GM12891 (cell line): ENCODE results near the gene FBXO28.

ENCODE experiments used
- PAX5 ChIP-seq: IDR thresholded peaks from 2 replicates; pipeline ENCODE4 v1.6.1; 2011; ENCODE audit warnings: low read length, moderate library complexity, mild to moderate bottlenecking; ENCODE audit not compliant: insufficient read depth, severe bottlenecking
- POLR2A ChIP-seq: IDR thresholded peaks from 2 replicates; pipeline ENCODE4 v1.6.1; 2011; ENCODE audit warnings: low read depth, low read length, control low read depth
- POLR2AphosphoS5 ChIP-seq: IDR thresholded peaks from 2 replicates; pipeline ENCODE4 v1.6.1; 2011; ENCODE audit warnings: low read depth, low read length, control low read depth
- POU2F2 ChIP-seq: IDR thresholded peaks from 2 replicates; pipeline ENCODE4 v1.6.1; 2011; ENCODE audit warnings: low read depth, mild to moderate bottlenecking, control low read depth, low read length, moderate library complexity
- SPI1 ChIP-seq: IDR thresholded peaks from 2 replicates; pipeline ENCODE4 v1.6.1; 2011; ENCODE audit warnings: low read depth, low read length, control low read depth
- TAF1 ChIP-seq: IDR thresholded peaks from 2 replicates; pipeline ENCODE4 v1.6.1; 2011; ENCODE audit warnings: low read depth, low read length, control low read depth

DNA sequence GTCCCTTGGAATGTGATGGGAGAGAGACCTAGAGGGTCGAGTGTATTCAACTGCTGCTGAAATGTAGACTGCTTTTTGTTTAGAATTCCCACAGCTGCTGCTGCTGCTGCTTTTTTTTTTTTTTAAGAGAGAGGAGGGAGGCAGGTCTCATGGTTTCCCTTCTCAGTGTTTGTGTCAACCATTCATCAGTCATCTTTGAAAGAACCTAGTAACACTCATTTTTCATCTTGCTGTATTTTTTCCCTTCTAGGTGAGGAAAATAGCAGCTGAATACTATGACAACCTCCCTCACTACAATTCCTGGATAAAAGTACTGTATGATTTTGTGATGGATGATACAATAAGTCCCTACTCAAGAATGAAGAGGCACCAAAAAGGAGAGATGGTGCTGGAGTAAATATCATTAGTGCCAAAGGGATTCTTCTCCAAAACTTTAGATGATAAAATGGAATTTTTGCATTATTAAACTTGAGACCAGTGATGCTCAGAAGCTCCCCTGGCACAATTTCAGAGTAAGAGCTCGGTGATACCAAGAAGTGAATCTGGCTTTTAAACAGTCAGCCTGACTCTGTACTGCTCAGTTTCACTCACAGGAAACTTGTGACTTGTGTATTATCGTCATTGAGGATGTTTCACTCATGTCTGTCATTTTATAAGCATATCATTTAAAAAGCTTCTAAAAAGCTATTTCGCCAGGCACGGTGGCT, 78.3 kb downstream of the FBXO28 start:
- TF ChIP-seq POU2F2 (no peak), POLR2A (no peak), POLR2AphosphoS5 (no peak), TAF1 (no peak), SPI1 (no peak), PAX5 (no peak)
